ENCODE data around the gene ME3.
"Not testable (repeated sequence)": the region's sequence is repeated elsewhere in the genome, so short reads cannot be mapped to it uniquely, and the experiment has no call there.

Gene ME3

DNA sequence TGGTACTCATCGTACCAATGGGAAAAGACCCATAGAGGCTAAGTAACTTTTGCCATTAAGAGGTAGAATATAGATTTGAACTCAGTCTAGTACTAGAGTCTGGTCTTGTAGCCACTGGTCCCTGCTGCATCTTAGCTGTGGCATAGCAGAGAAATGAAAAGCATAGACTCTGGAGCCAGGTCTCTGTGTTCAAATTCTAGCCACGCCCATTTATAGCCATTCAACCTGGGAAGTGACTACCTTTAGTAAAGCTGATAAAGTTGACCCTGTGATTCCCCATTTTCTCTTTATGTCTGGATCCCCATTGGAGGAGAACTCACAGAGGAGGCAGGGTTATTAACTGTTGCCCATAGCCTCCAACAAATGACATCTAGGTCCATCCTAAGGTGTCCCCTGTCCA lies 113.6 kb downstream of the ME3 start:
- DNase-seq (ENCODE audit: low read depth in 2 of 2): no peak

DNA sequence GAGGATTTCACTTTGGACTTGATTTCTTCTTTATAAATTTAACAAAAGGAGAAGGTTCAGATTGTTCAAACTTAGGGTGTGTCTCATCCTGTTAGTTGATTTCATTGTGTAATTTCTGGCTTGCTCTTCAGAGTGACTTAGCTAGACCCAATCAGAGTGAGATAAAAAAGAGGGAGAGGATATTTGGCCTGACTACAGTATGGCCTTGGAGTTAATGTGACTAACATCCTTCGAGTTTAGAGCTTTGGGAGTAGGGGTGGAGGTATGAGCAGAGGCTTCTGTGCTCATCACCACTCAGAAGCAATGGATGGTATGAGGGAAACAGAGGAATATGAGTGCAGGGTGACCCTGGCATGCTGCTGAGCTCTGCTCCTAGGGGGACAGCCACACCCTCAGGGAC lies 114.2 kb downstream of the ME3 start:
- no peak for DNase-seq (ENCODE audit: low read depth in 2 of 2)

DNA sequence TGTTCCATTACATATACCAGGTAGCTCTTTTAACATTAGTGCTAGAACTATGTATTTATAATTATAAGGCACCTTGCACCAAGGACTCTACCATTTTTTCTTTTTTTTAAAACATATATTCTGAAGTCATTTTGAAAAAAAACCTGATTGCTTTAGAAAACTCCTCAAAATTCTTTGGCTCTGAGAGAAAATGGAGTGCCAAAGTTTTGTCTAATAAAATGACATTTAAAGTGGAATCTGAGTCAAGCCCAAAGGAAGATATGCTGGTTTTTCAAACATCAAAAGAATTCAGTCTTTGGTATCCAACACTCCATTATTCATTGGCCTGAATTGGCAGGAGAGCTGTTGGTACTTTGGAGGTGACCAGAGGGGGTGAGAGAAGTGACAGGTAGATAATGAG lies 116.5 kb downstream of the ME3 start:
- no peak for DNase-seq (ENCODE audit: low read depth in 2 of 2)

DNA sequence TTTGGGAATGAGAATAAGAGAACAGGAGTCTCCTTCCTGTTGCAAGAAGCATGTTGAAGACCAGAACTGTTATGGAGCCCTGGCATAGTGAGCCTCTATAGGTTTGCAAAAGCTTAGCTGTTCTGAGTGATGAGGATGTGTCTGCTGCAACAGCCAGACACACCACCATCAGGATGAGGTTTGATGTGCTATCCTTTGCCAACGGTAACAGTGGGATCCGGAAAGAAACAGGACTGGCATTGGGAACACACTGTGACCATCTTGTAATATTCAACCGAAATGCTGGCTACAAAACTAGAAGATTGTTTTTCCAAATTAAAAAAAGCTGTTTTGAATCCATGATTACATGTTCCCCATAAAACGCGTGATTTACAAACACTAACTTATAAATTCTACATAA lies 117.0 kb downstream of the ME3 start:
- no peak for DNase-seq (ENCODE audit: low read depth in 2 of 2)

DNA sequence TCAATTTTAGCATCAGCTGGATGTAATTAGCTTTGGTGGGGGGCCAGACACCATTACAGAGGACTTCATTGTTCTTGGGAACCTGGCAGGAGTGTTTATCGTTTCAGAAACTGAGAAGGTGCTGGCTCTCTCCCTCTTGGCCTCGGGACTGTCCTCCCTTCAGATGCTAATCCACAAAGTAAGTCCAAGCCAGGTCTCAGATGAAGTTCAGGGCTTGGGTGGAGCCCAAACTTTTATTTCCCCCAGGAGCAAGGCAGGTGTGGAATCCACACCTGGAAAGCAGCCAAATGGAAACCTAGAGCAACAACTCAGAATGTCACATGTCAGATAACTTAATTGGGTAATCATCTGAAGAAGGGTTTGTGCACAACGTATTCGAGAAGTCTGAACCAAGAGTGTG lies 119.2 kb downstream of the ME3 start:
- DNase-seq (ENCODE audit: low read depth in 2 of 2): no peak

DNA sequence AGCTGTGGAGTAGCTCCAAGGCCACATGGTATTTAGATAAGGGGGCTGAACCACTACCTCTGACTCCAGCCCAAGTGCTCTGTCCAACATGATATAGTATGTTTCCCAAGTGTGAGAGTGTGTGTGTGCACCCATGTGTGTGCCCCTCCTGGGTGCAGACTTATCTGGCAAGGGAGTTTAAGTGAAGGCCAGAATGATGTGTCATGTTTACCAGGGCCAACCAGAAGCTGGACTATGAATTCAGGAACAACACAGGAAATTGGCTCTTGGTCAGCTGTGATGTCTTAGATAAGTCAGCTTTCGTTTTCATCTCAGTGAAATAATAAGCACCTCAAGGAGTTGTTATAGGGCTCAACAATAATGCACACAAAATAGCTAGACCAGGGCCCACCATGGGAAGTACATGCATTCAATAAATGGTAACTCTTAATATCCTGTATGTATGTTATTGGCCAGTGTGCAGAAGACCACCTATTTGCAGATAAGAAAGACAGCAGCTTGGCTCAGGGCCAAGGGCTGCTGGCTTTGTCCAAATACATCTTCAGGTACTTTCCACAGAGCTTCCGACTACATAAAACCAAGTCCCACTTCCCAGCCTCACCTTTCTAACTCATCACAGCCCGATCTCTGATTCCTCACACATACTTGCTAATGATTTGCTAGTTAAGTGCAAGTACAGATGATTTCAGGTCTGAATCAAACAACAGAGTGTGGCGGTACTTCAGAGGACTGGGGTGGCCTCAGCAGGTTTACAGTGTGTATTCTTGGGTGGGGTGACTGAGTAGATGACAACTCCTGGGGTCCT lies 120.9 kb downstream of the ME3 start:
- DNase-seq (ENCODE audit: low read depth in 2 of 2): no peak

DNA sequence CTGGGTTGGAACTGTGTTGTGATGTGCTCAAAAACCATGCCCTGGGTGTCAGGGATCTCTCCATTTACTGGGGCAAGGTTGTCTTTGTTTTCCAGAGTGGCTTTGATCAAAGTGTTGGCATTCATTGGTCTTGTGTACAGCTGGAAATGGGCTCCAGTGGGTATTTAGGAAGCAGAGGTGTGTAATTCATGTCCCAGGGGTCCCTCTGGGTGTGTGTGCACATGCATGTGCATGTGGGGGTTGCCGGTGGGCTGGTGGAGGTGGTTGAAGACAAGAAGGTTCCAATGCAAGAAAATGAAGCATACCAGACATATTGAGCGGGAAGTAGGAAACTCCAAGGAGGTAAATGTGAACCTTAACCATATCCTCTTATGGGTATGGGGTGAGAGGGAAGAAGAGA lies 121.7 kb downstream of the ME3 start:
- DNase-seq (ENCODE audit: low read depth in 2 of 2): no peak

DNA sequence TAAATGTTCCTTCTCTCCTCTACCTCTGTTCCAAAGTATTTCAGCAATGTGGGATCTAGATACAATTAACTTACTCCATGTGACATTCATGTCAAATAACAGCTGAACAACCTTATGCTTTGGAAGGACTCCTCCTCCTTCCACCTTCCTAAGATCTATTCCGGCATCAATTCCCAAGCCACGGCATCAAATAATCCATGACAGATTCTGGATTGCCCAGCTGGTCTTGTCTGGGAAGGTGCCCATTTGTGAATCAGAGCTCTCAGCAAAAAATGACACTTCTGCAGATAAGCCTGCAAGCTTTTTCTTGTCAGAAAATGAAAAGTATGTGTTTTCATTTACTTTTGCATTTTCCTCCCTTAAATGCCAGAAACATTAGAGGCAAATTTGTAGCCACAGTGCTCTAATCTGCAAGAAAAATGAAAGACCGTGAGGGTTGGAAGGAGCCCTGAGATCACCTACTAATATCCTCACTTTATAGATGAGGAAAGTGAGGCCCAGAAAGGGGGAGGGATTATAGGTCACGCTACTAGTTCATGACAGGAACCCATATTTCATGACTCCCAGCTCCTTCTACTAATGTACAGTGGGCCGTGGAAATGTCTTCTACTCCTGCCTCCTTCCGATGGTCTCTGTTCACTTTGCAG lies 124.0 kb downstream of the ME3 start:
- no peak for DNase-seq (ENCODE audit: low read depth in 2 of 2)

DNA sequence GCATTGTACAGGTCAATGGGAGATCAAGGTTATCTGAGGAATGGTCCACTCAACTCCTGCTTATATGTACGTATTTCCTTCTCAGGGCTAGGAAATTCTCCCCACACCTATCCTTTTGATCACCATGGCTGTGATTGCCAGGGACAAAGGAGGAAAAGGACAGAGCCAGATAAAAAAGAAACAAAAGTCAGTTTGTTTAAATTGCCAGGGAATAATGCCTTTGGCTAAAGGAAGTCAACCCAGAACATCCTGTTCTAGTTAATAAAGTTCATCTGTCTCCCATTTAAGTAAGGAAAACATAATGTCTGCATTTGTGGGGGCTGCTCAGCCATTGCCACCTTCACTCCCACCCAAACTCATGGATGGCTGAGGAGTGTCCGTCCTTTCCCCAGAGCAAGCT lies 124.7 kb downstream of the ME3 start:
- no peak for DNase-seq (ENCODE audit: low read depth in 2 of 2)

DNA sequence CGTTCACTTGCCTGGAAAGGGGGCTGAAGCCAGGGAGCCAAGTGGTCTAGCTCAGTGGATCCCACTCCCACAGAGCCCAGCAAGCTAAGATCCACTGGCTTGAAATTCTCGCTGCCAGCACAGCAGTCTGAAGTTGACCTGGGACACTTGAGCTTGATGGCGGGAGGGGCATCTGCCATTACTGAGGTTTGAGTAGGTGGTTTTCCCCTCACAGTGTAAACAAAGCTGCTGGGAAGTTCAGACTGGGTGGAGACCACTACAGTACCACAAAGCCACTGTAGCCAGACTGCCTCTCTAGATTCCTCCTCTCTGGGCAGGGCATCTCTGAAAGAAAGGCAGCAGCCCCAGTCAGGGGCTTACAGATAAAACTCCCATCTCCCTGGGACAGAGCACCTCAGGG lies 131.1 kb downstream of the ME3 start:
- DNase-seq (ENCODE audit: low read depth in 2 of 2): not testable (repeated sequence)

DNA sequence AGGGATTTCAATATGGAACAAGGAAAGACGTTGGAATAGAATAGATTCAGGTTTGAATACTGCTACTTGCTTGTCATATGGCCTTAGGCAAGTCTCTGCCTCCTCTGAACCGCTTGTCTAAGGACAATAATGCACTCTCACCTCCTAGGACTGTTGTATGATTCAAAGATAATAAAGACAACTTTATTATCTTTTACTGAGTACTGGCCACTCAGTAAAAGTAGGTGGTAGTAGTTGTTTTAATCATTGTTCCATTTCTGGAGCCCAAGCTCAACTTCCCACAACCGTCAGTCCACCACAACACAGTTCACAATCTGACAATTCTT lies 134.2 kb downstream of the ME3 start:
- DNase-seq (ENCODE audit: low read depth in 2 of 2): no peak

DNA sequence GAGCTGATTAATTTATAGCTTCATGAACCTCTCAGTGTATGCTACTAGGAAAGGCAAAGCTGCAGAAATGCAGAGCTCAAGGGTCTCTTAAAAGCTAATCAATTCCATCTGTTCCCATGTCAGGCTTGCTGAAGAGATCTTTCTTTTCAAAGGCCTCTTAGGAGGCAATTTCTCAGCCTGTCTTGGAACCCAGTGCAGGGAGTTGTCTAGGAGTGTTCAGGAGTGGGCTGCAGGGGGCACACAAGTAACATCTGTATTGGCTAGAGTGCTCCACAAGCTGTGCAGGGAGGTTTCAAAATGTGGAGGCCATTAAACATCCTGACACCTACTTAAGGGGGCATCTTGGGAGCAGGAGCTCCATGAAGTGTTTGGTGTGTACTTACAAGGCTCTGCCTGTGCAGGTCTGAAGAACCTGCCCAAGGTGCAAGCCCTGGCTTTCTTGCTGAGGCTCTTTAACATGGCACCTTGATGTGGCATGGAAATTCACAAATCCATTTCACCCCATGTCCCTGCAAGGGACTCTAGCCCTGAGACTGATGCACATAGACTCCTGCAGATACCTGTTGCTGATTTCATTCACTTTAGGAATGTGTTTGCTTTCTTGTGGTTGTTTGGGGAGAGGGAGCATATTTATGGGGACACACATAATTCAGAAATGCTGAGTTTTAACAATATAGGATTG lies 134.7 kb downstream of the ME3 start:
- DNase-seq (ENCODE audit: low read depth in 2 of 2): no peak

DNA sequence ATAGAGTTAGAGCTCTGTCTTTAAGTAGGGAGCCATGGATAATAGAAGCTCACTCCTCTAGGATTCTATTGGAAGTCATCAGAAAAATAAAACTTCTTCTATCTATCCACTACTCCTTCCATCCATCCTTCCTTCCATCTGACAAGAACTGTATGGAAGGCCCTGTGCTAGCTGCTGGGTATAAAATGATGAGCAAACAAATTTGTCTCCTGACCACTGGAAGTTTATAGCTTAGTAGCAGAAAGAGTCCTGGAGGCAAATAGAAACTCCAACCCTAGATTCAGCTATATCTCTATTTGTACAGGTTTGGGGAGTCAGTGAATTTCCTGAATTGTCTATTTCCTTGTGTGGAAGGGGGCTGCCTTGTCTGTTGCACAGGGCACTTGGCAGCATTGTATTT lies 136.6 kb downstream of the ME3 start:
- DNase-seq (ENCODE audit: low read depth in 2 of 2): no peak

DNA sequence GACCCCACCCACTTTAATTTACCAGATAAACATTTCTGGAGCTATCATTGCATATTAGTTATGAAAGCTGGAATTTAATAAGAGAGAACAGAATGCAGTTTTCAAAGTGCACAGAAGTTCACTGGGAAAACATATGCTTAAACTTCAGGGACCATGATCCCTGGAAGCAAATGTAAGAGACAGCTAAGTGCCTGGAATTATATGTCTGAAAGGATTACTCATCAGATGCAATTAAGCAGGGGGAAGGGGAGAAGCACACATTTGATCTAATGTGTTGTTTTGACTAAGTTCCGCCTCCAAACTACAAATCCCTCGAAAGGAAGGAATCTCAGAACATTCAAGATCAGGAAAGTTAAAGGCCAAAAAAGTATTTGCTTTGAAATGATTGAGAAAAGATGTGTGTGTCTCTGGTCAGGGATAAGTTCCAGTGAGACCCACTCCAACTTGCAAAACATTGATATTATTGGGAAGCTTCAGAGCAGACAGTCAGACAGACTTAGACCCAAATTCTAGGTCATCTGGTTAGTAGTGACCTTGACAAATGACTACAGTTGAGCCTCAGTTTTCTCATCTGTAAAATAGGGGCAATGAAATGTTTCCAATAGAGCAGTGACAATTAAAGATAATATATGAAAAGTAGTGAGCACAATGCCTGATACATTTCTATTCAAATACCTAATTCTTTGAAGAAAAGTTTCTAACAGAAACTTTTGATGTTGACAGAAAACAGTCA lies 147.6 kb downstream of the ME3 start:
- no peak for DNase-seq (ENCODE audit: low read depth in 2 of 2)

DNA sequence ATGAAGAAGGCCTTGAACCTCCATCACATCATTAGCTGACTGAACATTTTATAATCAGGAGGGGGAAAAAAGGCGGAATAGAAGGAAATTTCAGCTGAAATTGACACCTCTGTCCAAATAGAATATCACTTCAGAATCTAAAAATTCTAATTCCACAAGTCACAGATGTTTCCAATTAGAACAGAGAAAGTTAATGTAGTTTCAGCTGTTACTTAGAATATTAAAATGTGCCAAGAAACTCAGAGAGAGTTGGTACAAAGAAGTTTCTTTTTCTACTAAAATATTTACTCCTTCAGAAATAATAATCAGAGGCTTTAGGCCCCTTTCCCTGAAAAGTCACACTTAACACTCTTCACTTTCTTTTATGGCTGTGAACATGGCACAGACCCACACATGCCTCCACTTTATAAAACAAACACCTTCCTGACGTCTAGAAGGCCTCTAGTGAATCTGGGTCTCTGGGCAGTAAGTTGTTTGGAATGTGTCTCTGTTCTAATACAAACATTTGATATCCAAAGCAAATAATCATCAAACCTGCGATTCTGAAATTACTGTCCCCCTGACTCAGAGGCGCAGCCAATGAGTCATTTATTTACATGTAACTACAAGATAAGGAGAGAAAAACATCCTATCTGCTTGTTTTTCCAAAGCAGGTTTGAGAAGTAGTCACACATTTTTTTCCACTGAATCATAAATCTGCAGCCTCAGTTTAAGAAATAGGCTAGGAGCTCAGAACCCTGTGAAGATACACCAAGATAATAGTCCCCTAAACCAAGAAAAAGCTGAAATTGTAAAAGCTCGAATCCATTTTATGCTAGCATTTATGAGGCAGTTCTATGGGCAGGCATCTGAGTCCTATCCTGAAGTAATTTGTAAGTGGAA lies 148.4 kb downstream of the ME3 start:
- no peak for DNase-seq (ENCODE audit: low read depth in 2 of 2)

DNA sequence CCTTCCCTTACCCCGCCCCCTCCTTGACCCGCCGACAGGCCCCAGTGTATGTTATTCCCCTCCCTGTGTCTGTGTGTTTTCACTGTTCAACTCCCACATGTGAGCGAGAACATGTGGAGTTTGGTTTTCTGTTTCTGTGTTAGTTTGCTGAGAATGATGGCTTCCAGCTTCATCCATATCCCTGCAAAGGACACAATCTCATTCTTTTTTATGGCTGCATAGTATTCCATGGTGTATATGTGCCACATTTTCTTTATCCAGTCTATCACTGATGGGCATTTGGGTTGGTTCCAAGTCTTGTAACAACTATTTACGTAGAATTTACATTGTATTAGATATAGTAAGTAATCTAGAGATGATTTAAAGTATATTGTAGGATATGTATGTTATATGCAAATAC lies 149.9 kb downstream of the ME3 start:
- DNase-seq (ENCODE audit: low read depth in 2 of 2): not testable (repeated sequence)

DNA sequence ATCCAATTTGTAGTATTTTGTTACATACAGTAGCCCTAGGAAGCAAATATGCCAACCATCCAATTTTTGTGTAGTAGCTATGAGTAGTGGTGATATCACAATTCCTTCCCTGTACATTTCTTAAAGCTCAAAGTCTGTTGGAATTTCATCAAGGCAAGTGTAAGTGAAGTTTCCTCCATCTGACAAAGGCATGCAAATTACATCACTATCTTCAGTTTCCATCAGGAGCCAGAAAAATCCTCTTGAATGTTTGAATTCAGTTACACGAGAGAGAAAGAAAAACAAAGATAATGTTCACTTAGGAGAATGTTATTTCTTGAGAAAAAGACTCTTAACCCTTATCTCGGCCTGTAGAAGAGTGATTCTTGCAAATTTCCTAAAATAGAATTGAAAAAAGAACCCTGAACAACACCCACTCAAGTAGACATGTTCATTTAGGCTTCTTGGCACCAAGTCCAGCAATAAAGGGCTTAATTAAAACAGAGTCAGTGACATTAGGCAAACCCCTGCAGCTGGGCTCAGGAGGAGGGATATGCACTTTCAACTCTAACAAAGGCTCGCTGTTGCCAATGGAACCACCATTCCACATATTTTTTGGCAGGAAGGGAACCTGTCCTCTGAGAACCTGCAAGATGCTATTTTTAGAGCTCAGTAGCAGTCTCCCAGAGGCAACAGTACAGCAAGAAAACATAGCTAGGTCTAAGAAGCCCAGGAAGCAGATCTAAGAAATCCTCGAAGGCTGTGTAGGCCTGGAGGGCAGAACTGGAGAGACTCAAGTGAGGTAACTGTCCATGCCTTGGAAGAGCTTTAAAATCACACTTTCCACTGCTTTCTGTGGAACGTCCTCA lies 153.1 kb downstream of the ME3 start:
- DNase-seq (ENCODE audit: low read depth in 2 of 2): no peak

DNA sequence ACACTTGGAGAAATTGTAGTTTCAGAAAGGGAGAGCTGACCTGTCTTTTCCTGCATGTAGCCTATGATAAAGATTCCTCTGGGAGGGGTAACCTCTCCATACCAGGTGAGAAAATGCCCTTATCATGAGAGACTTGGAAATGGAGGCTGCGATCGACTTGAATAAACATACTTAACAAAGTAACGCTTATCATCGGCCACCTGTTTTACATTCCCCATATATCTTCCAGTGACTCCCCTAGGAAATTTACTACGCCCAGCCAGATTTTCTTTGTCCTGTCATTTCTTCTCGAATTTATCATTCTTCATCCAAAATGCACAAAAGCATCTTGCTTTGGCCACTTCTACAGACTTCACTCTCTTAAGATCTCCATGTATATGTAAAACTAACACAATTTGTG lies 154.2 kb downstream of the ME3 start:
- no peak for DNase-seq (ENCODE audit: low read depth in 2 of 2)

DNA sequence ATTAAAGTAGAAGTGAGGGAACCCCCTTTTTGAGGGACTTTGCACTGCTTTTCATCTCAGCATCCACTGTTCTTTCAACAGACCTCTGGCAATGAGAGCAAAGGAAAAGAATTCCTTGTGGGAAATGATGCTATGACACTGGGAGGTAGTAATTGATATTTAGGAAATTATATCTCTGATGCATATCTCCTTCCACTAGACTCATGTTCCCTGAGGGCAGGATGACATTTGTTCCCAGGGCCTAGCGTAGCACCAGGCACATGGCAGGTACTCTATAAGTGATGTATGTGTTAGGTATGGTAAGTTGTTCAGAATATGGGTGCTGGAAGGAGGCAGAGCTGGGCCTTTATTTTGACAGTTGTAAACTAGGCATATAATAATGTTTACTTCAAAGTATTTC lies 154.9 kb downstream of the ME3 start:
- DNase-seq (ENCODE audit: low read depth in 2 of 2): no peak

DNA sequence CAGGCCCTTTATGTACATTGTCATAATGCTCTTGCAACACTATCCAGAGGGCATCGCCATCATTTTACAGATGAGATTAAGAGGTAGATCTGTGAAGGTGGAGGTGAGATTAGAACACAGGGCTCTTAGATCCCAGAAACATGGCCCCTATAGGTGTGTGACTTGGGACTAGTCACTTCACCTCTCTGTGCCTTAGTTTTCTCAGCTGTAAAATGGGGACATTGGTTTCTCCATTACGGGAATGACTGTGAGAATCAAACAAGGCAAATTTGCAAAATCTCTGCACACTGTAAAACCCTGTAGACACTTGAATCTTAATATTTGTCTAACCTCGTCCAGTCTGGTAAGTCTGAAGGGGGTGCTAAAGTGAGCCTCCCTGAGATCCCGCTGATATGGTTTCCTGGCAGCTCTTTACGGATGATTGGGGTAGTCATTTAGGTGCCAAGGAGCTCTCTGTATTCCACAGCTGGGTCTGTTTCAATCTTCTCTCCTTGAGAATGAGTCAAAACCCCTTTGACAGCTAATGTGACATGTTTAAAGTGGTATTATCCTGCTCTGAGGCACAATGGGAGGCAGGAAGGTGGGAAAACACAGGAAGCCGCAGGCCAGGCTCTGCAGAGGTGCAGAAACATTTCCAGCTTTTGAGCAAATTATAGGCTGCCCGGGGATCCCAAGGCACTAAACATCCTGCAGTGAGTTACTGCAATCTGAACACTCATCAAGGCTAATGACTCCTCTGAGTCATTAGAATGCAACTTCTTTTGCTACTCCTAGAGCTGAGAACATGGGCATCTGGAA lies 156.9 kb downstream of the ME3 start:
- DNase-seq (ENCODE audit: low read depth in 2 of 2): no peak
